AG10803 (cell line): ENCODE measurements around the gene REM2.
A peak's percentile ranks its signal among the peaks of the same experiment; 100 is the strongest.

Source experiments
- DNase-seq: peaks from one replicate; pipeline ENCODE4 v3.0.0; 2010; ENCODE audit warnings: low read depth
- H3K4me3 ChIP-seq: 2 replicates; pipeline ENCODE4 v1.5.1; 2011; ENCODE audit warnings: mild to moderate bottlenecking, low read length, control low read depth
- TF ChIP-seq, protein P1 (sequence below): conservative IDR thresholded peaks from 2 replicates; pipeline ENCODE4 v1.5.1; 2011; ENCODE audit warnings: mild to moderate bottlenecking, low read length, control low read depth, inconsistent platforms

Gene REM2

DNA sequence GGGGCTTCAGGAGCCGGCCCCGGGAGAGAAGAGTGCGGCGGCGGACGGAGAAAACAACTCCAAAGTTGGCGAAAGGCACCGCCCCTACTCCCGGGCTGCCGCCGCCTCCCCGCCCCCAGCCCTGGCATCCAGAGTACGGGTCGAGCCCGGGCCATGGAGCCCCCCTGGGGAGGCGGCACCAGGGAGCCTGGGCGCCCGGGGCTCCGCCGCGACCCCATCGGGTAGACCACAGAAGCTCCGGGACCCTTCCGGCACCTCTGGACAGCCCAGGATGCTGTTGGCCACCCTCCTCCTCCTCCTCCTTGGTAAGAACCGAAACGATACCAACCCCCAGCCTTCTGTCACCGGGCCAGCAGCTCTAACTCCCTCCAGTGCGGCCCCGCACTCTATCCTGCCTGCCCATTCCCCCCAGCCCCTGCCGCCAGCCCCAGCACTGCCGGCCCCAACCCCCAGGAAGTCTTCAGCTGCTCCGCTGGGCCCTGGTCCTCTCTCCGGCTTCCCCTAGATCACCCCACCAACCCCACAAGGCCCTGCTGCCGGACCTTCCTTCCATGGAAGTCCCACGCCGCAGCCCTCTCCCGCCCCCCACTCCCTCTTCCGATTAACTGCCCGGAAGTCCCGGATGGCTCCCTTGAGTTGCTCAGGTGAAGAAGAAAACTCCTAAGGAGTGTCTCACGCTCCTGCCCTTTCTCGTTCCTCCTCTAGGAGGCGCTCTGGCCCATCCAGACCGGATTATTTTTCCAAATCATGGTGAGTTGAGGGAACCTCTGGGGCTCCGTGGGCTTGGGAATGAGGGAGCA lies 10.8 kb upstream of the REM2 start:
- DNase-seq = peak; percentile 76
- H3K4me3 ChIP-seq = peak overlapping the region; percentile 82
- TF ChIP-seq, protein P1, sequence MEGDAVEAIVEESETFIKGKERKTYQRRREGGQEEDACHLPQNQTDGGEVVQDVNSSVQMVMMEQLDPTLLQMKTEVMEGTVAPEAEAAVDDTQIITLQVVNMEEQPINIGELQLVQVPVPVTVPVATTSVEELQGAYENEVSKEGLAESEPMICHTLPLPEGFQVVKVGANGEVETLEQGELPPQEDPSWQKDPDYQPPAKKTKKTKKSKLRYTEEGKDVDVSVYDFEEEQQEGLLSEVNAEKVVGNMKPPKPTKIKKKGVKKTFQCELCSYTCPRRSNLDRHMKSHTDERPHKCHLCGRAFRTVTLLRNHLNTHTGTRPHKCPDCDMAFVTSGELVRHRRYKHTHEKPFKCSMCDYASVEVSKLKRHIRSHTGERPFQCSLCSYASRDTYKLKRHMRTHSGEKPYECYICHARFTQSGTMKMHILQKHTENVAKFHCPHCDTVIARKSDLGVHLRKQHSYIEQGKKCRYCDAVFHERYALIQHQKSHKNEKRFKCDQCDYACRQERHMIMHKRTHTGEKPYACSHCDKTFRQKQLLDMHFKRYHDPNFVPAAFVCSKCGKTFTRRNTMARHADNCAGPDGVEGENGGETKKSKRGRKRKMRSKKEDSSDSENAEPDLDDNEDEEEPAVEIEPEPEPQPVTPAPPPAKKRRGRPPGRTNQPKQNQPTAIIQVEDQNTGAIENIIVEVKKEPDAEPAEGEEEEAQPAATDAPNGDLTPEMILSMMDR = peak; percentile 92

DNA sequence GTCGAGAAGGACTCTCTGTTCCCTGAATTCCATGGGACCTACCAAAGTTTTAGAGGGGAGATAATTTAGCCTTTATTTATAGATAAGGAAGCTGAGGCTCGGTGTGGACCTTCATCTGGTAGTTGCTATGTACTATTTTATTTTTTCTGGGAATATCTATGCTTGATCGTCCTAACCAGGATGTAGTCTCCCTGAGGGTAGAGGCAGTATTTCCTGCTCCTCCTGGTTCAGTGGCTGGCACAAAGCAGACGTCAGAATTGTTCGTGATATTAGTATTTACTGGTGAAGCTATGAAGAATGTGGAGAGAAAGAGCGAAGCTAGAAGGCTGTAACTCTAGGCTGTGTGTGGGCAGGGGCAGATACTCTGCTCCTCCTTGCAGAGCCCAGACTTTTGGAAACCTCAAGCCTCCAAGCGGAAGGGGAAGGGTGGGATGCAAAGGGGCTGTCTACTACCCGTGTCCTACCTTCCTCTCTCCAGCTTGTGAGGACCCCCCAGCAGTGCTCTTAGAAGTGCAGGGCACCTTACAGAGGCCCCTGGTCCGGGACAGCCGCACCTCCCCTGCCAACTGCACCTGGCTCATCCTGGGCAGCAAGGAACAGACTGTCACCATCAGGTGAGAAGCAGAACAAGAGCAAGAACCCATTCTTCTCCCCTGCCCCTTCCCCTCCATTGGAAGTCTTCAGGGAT lies 10.0 kb upstream of the REM2 start:
- DNase-seq = peak; percentile 19
- peak overlapping the region; percentile 82 for H3K4me3 ChIP-seq
- TF ChIP-seq, protein P1 = no peak

DNA sequence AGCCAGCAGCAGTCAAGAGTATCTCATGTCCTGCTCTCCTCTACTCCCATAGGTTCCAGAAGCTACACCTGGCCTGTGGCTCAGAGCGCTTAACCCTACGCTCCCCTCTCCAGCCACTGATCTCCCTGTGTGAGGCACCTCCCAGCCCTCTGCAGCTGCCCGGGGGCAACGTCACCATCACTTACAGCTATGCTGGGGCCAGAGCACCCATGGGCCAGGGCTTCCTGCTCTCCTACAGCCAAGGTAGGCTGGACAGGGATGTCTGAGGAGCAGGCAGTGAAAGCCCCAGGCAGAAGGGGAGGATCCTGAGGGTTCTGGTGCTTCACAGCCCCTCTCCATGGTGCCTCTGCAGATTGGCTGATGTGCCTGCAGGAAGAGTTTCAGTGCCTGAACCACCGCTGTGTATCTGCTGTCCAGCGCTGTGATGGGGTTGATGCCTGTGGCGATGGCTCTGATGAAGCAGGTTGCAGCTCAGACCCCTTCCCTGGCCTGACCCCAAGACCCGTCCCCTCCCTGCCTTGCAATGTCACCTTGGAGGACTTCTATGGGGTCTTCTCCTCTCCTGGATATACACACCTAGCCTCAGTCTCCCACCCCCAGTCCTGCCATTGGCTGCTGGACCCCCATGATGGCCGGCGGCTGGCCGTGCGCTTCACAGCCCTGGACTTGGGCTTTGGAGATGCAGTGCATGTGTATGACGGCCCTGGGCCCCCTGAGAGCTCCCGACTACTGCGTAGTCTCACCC lies 7.8 kb upstream of the REM2 start:
- H3K4me3 ChIP-seq = no peak overlapping the region
- TF ChIP-seq, protein P1 = no peak
- no peak for DNase-seq

DNA sequence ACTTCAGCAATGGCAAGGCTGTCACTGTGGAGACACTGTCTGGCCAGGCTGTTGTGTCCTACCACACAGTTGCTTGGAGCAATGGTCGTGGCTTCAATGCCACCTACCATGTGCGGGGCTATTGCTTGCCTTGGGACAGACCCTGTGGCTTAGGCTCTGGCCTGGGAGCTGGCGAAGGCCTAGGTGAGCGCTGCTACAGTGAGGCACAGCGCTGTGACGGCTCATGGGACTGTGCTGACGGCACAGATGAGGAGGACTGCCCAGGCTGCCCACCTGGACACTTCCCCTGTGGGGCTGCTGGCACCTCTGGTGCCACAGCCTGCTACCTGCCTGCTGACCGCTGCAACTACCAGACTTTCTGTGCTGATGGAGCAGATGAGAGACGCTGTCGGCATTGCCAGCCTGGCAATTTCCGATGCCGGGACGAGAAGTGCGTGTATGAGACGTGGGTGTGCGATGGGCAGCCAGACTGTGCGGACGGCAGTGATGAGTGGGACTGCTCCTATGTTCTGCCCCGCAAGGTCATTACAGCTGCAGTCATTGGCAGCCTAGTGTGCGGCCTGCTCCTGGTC lies 7.2 kb upstream of the REM2 start:
- H3K4me3 ChIP-seq = no peak overlapping the region
- TF ChIP-seq, protein P1 = no peak
- DNase-seq = no peak

DNA sequence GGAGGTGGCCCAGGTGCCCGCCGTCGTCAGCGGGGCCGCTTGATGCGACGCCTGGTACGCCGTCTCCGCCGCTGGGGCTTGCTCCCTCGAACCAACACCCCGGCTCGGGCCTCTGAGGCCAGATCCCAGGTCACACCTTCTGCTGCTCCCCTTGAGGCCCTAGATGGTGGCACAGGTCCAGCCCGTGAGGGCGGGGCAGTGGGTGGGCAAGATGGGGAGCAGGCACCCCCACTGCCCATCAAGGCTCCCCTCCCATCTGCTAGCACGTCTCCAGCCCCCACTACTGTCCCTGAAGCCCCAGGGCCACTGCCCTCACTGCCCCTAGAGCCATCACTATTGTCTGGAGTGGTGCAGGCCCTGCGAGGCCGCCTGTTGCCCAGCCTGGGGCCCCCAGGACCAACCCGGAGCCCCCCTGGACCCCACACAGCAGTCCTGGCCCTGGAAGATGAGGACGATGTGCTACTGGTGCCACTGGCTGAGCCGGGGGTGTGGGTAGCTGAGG lies 6.0 kb upstream of the REM2 start:
- TF ChIP-seq, protein P1 = no peak
- DNase-seq = no peak
- no peak overlapping the region for H3K4me3 ChIP-seq

DNA sequence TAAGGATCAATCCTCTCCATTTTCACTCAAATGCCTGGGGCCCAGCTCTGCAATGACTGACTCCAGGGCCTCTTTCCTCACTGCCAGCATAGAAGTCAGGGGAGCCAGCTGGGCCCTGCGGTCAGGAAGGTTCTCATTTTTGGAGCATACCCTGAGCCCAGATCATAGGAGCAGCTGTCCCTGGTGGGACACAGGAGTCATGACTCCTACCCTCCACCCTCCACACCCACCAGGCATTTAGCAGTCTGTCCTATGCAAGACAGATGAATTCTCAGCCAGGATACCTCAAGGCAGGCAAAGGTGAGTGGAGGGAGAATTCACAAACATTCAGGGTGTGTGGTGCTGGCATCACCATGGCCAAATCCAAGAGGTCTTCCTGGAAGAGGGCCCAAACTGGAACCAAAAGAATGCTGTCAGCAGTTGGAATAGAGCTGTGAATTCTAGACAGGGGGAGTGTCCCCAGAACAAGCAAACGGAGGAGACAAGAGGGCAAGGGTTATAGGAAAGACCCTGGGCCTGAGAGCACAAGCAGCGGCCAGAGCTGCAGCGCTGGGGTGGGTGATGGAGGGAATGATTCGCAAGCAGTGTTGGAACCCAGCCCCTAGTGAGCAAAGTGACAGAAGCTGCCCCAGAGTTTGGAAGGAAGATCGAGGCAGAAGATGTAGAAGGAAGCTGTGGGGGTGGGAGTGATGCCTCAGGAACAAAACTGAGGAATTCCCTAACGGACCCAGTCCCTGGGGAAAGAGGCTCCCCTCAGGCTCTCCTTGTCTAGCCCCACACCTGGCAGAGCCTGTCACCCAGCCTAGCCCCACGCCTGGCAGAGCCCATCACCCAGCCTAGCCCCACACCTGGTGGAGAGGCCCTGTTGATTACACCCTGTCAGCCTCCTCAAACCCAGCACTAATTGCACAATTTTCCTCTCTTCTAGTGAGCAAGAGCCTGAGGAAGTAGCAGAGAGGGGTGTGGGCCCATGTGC lies 4.5 kb upstream of the REM2 start:
- no peak for DNase-seq
- no peak overlapping the region for H3K4me3 ChIP-seq
- TF ChIP-seq, protein P1 = no peak
